Measurements from ENCODE around the gene COMTD1.
"Not testable (repeated sequence)": the region's sequence is repeated elsewhere in the genome, so short reads cannot be mapped to it uniquely, and the experiment has no call there.

The COMTD1 gene

DNA sequence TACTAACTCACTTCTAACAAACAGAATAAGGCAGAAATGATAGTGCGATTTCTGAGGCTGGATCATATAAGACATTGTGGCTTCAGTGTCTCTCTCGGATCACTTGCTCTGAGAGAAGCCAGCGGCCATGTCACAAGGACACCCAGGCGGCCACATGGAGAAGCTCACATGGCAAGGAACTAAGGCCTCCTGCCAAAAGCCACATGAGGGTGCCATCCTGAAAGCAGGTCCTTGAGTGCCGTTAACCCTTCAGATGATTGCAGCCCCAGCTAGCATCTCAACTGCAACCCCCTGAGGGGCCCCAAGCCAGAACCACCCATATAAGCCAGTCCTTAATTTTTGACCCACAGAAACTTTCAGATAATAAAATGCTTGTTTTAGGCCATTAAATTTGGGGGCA lies 32.0 kb downstream of the COMTD1 start:
- DNase-seq (ENCODE audit: low read depth): no peak
- TF ChIP-seq, protein P1, sequence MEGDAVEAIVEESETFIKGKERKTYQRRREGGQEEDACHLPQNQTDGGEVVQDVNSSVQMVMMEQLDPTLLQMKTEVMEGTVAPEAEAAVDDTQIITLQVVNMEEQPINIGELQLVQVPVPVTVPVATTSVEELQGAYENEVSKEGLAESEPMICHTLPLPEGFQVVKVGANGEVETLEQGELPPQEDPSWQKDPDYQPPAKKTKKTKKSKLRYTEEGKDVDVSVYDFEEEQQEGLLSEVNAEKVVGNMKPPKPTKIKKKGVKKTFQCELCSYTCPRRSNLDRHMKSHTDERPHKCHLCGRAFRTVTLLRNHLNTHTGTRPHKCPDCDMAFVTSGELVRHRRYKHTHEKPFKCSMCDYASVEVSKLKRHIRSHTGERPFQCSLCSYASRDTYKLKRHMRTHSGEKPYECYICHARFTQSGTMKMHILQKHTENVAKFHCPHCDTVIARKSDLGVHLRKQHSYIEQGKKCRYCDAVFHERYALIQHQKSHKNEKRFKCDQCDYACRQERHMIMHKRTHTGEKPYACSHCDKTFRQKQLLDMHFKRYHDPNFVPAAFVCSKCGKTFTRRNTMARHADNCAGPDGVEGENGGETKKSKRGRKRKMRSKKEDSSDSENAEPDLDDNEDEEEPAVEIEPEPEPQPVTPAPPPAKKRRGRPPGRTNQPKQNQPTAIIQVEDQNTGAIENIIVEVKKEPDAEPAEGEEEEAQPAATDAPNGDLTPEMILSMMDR (IDR thresholded peaks at IDR 0.05; ENCODE audit: insufficient read depth, low read depth, low read length, missing control alignments): no peak
- H3K4me3 ChIP-seq (ENCODE audit: low read length): no peak overlapping the region

DNA sequence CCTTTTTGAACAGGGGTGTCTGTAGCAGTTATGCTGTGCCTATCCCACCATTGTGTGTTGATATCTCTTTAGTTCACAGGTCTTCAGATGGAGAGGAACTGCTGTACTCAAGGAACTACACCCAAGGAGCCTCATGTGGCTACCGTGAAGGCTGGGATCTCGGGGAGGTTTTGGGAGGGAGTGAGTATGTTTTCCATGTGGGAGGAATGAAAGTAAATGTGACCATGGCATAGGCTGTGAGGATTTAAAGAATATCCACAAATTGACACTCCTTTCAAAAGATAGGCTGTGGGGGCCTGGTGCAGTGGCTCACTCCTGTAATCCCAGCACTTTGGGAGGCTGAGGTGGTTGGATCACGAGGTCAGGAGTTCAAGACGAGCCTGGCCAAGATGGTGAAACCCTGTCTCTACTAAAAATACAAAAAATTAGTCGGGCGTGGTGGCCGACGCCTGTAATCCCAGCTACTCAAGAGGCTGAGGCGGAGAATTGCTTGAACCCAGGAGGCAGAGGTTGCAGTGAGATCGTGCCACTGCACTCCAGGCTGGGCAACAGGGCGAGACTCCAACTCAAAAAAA lies 32.6 kb downstream of the COMTD1 start:
- H3K4me3 ChIP-seq (ENCODE audit: low read length): not testable (repeated sequence)

DNA sequence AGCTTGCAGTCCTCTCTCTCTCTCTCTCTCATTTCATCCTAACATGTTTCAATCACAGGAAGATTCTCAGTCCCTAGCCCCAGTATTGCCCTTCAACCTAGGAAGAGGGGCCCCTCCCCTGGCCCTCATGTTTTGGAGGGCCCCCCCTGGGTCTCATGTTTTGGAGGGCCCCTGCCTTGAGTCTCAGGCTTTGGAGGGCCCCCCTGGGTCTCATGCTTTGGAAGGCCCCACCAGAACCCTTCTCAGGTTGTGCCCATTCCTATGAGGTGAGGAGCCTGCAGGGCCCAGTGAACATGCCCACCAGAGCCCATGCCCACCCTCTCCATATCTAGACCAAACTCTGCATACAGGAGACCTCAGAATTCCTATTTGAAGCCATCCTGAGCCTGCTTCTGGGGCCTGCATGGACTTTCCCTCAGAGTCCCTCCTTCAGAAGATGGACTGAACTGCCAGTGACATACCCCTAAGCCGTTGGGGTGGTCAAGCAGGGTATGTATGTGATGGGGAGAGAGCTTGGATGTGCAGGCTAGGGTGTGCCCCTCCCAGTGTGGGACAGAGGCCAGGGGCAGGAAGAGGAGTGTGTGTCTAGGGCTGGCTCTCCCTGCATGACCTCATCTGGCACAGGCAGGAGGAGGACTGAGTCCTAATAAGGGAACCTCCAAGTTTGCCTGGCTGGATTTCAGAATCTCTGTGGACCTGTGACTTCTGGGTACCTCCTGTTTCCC lies 33.3 kb downstream of the COMTD1 start:
- no peak overlapping the region for H3K4me3 ChIP-seq (ENCODE audit: low read length)
- TF ChIP-seq, protein P1 (IDR thresholded peaks at IDR 0.05; ENCODE audit: insufficient read depth, low read depth, low read length, missing control alignments): no peak
- DNase-seq (ENCODE audit: low read depth): peak; percentile 74

More for the DNA sequence above, 32.6 kb downstream of the COMTD1 start:
- DNase-seq (ENCODE audit: low read depth): not testable (repeated sequence)

DNA sequence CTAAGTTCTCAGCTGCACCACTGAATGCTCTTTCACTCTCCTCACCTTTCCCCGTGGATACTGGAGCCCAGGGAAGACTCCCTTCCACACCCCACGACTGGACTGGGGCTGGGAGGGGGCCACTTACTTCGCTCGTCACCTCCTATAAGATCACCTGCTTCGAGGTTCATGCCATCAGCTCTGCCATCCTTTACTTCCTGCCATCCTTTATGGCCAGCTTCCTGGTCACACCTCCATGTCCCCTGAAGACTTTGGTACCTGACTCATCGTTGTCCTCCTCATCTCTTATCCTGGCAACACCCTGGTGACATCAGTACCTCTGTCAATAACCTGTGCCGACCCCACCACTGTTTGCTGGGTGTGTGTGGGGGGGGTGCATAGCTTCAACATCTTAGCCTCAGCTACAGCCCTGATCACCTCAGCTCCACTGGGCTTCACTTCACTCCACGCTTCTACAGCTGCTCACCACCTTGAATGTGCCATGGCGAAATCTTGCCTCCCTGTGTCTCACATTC lies 33.9 kb downstream of the COMTD1 start:
- DNase-seq (ENCODE audit: low read depth): peak; percentile 29
- H3K4me3 ChIP-seq (ENCODE audit: low read length): no peak overlapping the region
- TF ChIP-seq, protein P1 (IDR thresholded peaks at IDR 0.05; ENCODE audit: insufficient read depth, low read depth, low read length, missing control alignments): no peak

DNA sequence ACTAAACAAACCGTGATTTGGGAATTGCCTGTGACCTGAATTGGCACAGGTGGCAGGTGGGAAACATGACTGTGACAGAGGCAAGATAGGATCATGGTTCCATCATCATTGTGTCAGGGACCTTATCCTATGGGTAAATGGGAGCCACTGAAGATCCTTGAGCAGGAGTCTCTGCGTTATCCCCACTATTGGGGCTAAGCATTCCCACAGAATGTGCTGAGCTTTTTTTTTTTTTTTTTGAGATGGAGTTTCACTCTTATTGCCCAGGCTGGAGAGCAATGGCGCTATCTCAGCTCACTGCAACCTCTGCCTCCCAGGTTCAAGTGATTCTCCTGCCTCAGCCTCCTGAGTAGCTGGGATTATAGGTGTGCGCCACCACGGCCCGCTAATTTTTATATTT lies 35.8 kb downstream of the COMTD1 start:
- DNase-seq (ENCODE audit: low read depth); H3K4me3 ChIP-seq (ENCODE audit: low read length): not testable (repeated sequence)

DNA sequence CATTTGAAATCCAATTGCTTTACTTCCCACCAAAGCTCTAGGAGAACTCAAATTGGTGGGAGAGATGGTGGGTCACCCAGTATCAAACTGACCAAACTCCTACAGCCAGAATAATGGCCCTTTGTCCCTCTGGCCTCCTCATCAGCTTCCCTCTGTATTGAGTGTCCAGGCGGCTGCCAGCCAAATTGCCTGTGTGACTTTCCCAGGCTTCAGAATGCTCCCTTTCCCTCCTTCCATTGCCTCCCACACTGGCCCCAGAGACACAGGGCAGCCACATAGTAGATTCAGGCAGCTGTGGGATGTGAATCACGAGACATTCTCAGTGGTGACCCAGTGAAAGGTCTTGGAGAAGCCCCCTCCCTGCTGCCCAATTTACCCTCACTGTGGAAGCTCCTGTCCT lies 37.9 kb downstream of the COMTD1 start:
- H3K4me3 ChIP-seq (ENCODE audit: low read length): no peak overlapping the region
- DNase-seq (ENCODE audit: low read depth): no peak
- TF ChIP-seq, protein P1 (IDR thresholded peaks at IDR 0.05; ENCODE audit: insufficient read depth, low read depth, low read length, missing control alignments): no peak

DNA sequence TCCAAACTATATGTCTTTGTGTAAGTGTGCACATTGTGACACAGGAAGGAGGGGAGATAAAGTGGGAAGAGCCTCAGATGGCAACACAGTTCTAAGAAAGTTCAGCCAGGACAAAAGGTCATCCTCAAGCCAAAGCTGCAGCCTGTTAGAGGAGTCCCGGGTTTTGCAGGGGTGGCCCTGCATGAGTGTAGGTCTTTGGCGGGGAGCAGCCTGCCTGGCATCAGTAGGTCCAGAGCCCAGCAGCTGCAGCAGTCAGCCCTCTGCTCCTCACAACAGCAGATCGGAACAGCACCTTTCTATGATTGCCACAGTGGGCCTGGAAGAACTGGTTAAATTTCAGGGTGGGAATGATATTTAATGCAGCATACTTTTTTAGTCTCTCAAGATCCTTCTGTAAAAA lies 38.7 kb downstream of the COMTD1 start:
- TF ChIP-seq, protein P1 (IDR thresholded peaks at IDR 0.05; ENCODE audit: insufficient read depth, low read depth, low read length, missing control alignments): no peak
- no peak overlapping the region for H3K4me3 ChIP-seq (ENCODE audit: low read length)
- no peak for DNase-seq (ENCODE audit: low read depth)
